ENCODE results near the gene TRABD. TPM values are rescaled to one million over a fixed set of nuclear protein-coding genes. Genes with fewer than 3 reads are reported as not detected.
A peak's percentile ranks its signal among the peaks of the same experiment; 100 is the strongest.

The TRABD gene
- total RNA-seq, 2 experiments from 2014 or later = 184 to 193 TPM

- ATAC-seq (ENCODE audit: poor library complexity) = no peak
- H3K27me3 ChIP-seq (ENCODE audit: control insufficient read depth in 1 of 2, insufficient read depth in 2 of 2, low read length in 2 of 2) = peaks cover 29 to 39% of the 10 kb centered on the region in 2 experiments
- peaks cover 40% of the 10 kb centered on the region for H3K27me3 Mint-ChIP-seq
- POLR2A ChIA-PET = interaction anchor here (1.4 kb wide), 1 partner anchor 18 kb away, joined by 3 read pairs; no protein-coding TSS in a partner anchor
- H3K4me1 ChIP-seq (ENCODE audit: insufficient read depth, low read length) = peaks cover 12% of the 10 kb centered on the region
- no peaks in the 10 kb centered on the region for H3K9me3 Mint-ChIP-seq
- no peaks in the 10 kb centered on the region for H3K36me3 Mint-ChIP-seq (ENCODE audit: low read depth)
- TF ChIP-seq, protein P1, sequence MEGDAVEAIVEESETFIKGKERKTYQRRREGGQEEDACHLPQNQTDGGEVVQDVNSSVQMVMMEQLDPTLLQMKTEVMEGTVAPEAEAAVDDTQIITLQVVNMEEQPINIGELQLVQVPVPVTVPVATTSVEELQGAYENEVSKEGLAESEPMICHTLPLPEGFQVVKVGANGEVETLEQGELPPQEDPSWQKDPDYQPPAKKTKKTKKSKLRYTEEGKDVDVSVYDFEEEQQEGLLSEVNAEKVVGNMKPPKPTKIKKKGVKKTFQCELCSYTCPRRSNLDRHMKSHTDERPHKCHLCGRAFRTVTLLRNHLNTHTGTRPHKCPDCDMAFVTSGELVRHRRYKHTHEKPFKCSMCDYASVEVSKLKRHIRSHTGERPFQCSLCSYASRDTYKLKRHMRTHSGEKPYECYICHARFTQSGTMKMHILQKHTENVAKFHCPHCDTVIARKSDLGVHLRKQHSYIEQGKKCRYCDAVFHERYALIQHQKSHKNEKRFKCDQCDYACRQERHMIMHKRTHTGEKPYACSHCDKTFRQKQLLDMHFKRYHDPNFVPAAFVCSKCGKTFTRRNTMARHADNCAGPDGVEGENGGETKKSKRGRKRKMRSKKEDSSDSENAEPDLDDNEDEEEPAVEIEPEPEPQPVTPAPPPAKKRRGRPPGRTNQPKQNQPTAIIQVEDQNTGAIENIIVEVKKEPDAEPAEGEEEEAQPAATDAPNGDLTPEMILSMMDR (IDR thresholded peaks at IDR 0.05) = no peak
- DNase-seq = no peak
- H3K27ac ChIP-seq (ENCODE audit: low read depth in 1 of 2, low read length in 2 of 2) = no peak overlapping the region
- H3K27ac Mint-ChIP-seq = no peak overlapping the region
- intact Hi-C loops (cut with DNase I, micrococcal nuclease) = loop anchor here in 1 of 2 experiments (5.0 kb wide), 1 partner anchor 36 kb away; no protein-coding TSS in a partner anchor
- CTCF ChIA-PET = no interaction called here
- peak overlapping the region; percentile 70 for H3K4me3 Mint-ChIP-seq
- H3K36me3 ChIP-seq (ENCODE audit: insufficient read depth, low read length) = no peaks in the 10 kb centered on the region
- H3K4me1 Mint-ChIP-seq (ENCODE audit: low read depth) = peaks cover 10% of the 10 kb centered on the region
- peaks cover 0 to 15% of the 10 kb centered on the region in 2 experiments for H3K9me3 ChIP-seq (ENCODE audit: control insufficient read depth in 1 of 2, insufficient read depth in 1 of 2, low read length in 2 of 2)
- no peak overlapping the region for H3K4me3 ChIP-seq (ENCODE audit: low read length)
These were observed 14.3 kb upstream of the TRABD start for GRCh38 chr22:50171319-50171964.

DNA sequence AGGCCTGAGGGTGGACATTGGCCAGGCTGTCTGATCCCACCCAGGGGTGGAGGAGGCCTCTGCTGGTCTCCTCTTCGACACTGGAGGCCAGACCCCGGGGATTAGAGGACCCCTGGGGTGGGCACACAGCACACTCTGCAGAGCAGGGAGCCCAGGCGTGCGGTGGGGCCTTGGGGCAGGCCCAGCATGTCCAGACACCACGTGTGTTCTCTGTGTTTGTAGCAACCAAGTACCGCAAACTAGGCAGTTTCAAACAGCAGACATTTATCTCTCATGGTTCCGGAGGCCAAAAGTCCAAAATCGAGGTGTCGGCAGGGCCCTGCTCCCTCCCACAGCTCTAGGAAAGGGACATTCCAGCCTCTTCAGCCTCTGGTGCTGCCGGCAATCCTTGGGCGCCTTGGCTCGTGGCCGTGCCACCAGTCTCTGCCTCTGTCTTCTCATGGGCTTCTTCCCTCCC is 13.7 kb upstream of the TRABD start:
- Histone ChIP-seq H3K36me3 (ENCODE audit: insufficient read depth, low read length) (no peaks in the 10 kb centered on the region), H3K4me3 (ENCODE audit: low read length) (no peak overlapping the region), H3K27me3 (ENCODE audit: control insufficient read depth in 1 of 2, insufficient read depth in 2 of 2, low read length in 2 of 2) (peaks cover 29 to 39% of the 10 kb centered on the region in 2 experiments), H3K4me1 (ENCODE audit: insufficient read depth, low read length) (peaks cover 12% of the 10 kb centered on the region), H3K9me3 (ENCODE audit: control insufficient read depth in 1 of 2, insufficient read depth in 1 of 2, low read length in 2 of 2) (peaks cover 0 to 15% of the 10 kb centered on the region in 2 experiments), H3K27ac (ENCODE audit: low read depth in 1 of 2, low read length in 2 of 2) (no peak overlapping the region)
- ChIA-PET POLR2A (no interaction called here), CTCF (no interaction called here)
- Mint-ChIP-seq H3K27me3 (peaks cover 40% of the 10 kb centered on the region), H3K27ac (no peak overlapping the region), H3K4me3 (peak overlapping the region; percentile 42), H3K36me3 (ENCODE audit: low read depth) (no peaks in the 10 kb centered on the region), H3K4me1 (ENCODE audit: low read depth) (peaks cover 10% of the 10 kb centered on the region), H3K9me3 (no peaks in the 10 kb centered on the region)
- TF ChIP-seq, protein P1 (IDR thresholded peaks at IDR 0.05) = no peak
- DNase-seq = no peak
- intact Hi-C loops (cut with DNase I, micrococcal nuclease) = loop anchor here in 1 of 2 experiments (5.0 kb wide), 1 partner anchor 35 kb away; no protein-coding TSS in a partner anchor
- no peak for ATAC-seq (ENCODE audit: poor library complexity)

DNA sequence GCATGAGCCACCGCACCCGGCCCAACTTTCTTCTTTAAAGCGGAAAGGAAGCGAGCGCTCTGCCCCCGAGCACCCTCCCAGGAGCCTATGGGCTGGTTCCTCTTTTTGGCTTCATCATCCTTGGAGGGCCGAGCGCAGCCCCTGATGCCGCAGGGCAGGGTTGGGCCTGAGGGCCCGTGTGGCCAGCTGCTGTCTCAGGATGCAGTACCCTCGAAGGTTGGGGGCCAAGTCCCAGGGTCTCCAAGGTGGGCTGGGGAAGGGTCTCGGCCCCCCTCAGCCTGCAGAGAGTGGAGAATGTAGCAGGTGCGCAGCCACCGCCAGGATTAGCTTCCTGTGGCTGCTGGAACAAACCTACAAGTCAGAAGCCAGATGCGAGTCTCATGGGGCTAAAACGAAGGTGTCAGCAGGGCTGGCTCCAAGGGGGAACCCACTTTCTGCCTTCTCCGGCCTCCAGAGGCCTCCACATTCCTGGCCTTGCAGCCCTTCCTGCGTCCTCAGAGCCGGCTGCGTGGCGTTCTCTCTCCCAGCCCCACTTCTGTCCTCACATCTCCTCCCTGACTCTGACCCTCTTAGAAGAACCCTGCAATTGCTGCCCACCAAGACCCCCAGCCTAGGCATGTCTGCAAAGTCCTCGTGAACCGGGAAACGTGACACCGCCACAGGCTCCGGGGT is 12.3 kb upstream of the TRABD start:
- no peak overlapping the region for H3K4me3 ChIP-seq (ENCODE audit: low read length)
- peaks cover 28 to 31% of the 10 kb centered on the region in 2 experiments for H3K27me3 ChIP-seq (ENCODE audit: control insufficient read depth in 1 of 2, insufficient read depth in 2 of 2, low read length in 2 of 2)
- TF ChIP-seq, protein P1 (IDR thresholded peaks at IDR 0.05) = no peak
- H3K27me3 Mint-ChIP-seq = peaks cover 30% of the 10 kb centered on the region
- intact Hi-C loops (cut with DNase I, micrococcal nuclease) = loop anchor here in 1 of 2 experiments (5.0 kb wide), 1 partner anchor 34 kb away; no protein-coding TSS in a partner anchor
- H3K27ac ChIP-seq (ENCODE audit: low read depth in 1 of 2, low read length in 2 of 2) = no peak overlapping the region
- peaks cover 12% of the 10 kb centered on the region for H3K4me1 ChIP-seq (ENCODE audit: insufficient read depth, low read length)
- ChIA-PET POLR2A (no interaction called here), CTCF (no interaction called here)
- no peaks in the 10 kb centered on the region for H3K36me3 ChIP-seq (ENCODE audit: insufficient read depth, low read length)
- H3K27ac Mint-ChIP-seq = no peak overlapping the region
- no peaks in the 10 kb centered on the region for H3K36me3 Mint-ChIP-seq (ENCODE audit: low read depth)
- peak overlapping the region; percentile 42 for H3K4me3 Mint-ChIP-seq
- peaks cover 10% of the 10 kb centered on the region for H3K4me1 Mint-ChIP-seq (ENCODE audit: low read depth)
- ATAC-seq (ENCODE audit: poor library complexity) (no peak), DNase-seq (peak in 2 of 14 experiments; percentile 42 to 43)
- H3K9me3 ChIP-seq (ENCODE audit: control insufficient read depth in 1 of 2, insufficient read depth in 1 of 2, low read length in 2 of 2) = peaks cover 0 to 17% of the 10 kb centered on the region in 2 experiments
- no peaks in the 10 kb centered on the region for H3K9me3 Mint-ChIP-seq
